ENCODE results near the gene CREB3L2. TPM values are rescaled to one million over a fixed set of nuclear protein-coding genes. Genes with fewer than 3 reads are reported as not detected.

Gene CREB3L2
- total and polyA plus RNA-seq, 2 of the 13 experiments (the other 11 are each of a cell fraction or from before 2014, with no cell fraction given): 22.1 to 41.1 TPM

DNA sequence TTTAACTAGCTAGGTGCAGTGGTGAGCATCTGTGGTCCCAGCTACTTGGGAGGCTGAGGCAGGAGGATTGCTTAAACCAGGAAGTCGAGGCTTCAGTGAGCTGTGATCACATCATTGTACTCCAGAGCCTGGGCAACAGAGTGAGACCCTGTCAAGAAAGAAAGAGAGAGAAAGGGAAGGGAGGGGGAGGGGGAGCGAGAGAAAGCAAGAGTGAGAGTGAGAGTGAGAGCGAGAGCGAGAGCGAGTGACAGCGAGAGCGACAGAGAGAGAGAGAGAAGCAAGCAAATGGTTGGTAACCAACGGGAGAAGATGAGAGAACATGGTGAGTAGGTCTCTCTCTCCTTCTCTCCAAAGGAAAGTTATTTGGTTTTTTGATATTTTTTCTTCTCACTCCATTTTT is 85.3 kb downstream of the CREB3L2 start (continued):
- TF ChIP-seq RBAK (CRISPR knock-in tag; IDR thresholded peaks at IDR 0.05) (no peak), PHF21A (CRISPR knock-in tag; IDR thresholded peaks at IDR 0.05) (no peak)
- TF ChIP-seq, protein P1, sequence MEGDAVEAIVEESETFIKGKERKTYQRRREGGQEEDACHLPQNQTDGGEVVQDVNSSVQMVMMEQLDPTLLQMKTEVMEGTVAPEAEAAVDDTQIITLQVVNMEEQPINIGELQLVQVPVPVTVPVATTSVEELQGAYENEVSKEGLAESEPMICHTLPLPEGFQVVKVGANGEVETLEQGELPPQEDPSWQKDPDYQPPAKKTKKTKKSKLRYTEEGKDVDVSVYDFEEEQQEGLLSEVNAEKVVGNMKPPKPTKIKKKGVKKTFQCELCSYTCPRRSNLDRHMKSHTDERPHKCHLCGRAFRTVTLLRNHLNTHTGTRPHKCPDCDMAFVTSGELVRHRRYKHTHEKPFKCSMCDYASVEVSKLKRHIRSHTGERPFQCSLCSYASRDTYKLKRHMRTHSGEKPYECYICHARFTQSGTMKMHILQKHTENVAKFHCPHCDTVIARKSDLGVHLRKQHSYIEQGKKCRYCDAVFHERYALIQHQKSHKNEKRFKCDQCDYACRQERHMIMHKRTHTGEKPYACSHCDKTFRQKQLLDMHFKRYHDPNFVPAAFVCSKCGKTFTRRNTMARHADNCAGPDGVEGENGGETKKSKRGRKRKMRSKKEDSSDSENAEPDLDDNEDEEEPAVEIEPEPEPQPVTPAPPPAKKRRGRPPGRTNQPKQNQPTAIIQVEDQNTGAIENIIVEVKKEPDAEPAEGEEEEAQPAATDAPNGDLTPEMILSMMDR (CRISPR knock-in tag; IDR thresholded peaks at IDR 0.05): no peak

DNA sequence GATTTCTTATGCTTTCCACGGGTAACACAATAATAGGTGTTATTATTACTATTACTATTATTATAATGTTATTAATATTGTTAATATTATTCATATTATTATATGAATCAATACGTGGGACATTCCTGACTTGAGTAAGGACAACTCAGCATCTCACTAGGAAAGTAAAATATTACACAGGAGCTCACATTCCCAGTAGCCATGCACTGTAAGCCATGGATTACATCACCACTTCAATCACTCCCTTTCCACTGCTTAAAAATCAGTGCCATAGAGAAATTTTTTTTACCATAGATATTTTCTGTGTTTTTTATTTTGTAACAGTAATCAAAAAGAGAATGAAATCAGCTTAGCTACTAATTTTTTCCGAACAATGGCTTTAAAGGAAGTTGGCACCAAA is 86.6 kb downstream of the CREB3L2 start:
- intact Hi-C loops (cut with micrococcal nuclease; ENCODE audit: unreplicated experiment): no loop called here
- H3K79me2 ChIP-seq (ENCODE audit: insufficient read depth, low read length): peaks cover 26% of the 10 kb centered on the region

More for the DNA sequence above, 86.6 kb downstream of the CREB3L2 start:
- BruUV-seq (replicated peaks): no TSS peak
- Histone ChIP-seq H4K20me1 (ENCODE audit: insufficient read depth, low read length) (no peaks in the 10 kb centered on the region; the same call in 1 of the 2 replicates), H3K27me3 (ENCODE audit: control insufficient read depth in 1 of 2, insufficient read depth in 2 of 2, low read length in 2 of 2) (no peaks in the 10 kb centered on the region), H3K9ac (ENCODE audit: insufficient read depth, low read depth, low read length) (no peak overlapping the region), H2AFZ (ENCODE audit: low read length) (no peak overlapping the region), H3K36me3 (replicated peaks in 1 of 2; ENCODE audit: control insufficient read depth in 1 of 2, insufficient read depth in 2 of 2, low read length in 2 of 2) (peaks cover 13 to 75% of the 10 kb centered on the region in 2 experiments), H3K9me3 (ENCODE audit: low read length) (no peaks in the 10 kb centered on the region), H3K4me3 (replicated peaks in 1 of 3; ENCODE audit: insufficient read depth in 1 of 3, low read depth in 2 of 3, low read length in 3 of 3) (no peak overlapping the region), H3K4me1 (ENCODE audit: insufficient read depth, low read length) (no peaks in the 10 kb centered on the region), H3K4me2 (ENCODE audit: low read depth, low read length) (no peak overlapping the region), H3K27ac (ENCODE audit: extremely low read length, insufficient read depth, low read length) (no peak overlapping the region)
- WGBS (ENCODE audit: low lambda C conversion rate): 93% methylated on average over 3 of the region's 3 CpGs
- in situ Hi-C loops (cut with HindIII; ENCODE audit: extremely low pct_ligation_motif_present, low pct_unique_long_range_greater_than_20kb): no loop called here
- TF ChIP-seq, protein P2, sequence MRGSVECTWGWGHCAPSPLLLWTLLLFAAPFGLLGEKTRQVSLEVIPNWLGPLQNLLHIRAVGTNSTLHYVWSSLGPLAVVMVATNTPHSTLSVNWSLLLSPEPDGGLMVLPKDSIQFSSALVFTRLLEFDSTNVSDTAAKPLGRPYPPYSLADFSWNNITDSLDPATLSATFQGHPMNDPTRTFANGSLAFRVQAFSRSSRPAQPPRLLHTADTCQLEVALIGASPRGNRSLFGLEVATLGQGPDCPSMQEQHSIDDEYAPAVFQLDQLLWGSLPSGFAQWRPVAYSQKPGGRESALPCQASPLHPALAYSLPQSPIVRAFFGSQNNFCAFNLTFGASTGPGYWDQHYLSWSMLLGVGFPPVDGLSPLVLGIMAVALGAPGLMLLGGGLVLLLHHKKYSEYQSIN (CRISPR knock-in tag; IDR thresholded peaks at IDR 0.05; ENCODE audit: borderline replicate concordance): no peak
- no peak for TF ChIP-seq LCORL (IDR thresholded peaks at IDR 0.05)
- no peak for TF ChIP-seq LCORL (CRISPR knock-in tag; IDR thresholded peaks at IDR 0.05)
- TF ChIP-seq ZMAT5 (CRISPR knock-in tag; IDR thresholded peaks at IDR 0.05; ENCODE audit: borderline replicate concordance, low read depth): no peak
- no peak for TF ChIP-seq PHF21A (CRISPR knock-in tag; IDR thresholded peaks at IDR 0.05)
- no peak for TF ChIP-seq JUN (CRISPR knock-in tag; IDR thresholded peaks at IDR 0.05)
- ChIA-PET CTCF (ENCODE audit: low intra/inter-chr PET ratio, low total read pairs) (no interaction called here), POLR2A (no interaction called here)
- no peak for DNase-seq (ENCODE audit: low spot score)
- no peak for ATAC-seq
- FAIRE-seq: no peak
